Colon (tissue), 2 donors: ENCODE data around the gene RAPSN.
"Not testable (repeated sequence)": the region's sequence is repeated elsewhere in the genome, so short reads cannot be mapped to it uniquely, and the experiment has no call there.

ENCODE experiments used
- FAIRE-seq: peaks from 2 replicates; lab custom pipeline; 2012; peaks lifted over from hg19 to GRCh38; lab: Jason Lieb, UNC
- donor health status: control.
- donor health status: control.

RAPSN gene

DNA sequence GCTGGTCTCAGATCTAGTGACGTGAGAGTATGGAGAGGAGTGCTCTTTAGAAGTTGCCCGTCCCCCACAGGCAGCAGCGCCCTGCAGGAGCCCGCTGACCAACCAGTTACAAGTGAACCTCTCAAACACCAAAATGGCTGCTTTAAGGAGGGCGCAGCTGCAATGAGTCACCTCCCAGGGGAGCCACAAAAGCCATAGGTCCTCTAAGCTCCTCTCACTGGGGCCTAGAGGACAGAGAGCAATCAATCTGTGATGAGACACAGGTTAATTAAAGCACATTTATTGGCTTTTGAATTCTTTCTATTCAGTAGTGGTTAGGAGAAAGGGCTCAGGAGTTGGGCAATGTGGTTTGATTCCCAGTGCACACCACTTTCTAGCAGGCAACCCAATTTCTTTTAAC, 15.5 kb upstream of the RAPSN start:
- no peak for FAIRE-seq

DNA sequence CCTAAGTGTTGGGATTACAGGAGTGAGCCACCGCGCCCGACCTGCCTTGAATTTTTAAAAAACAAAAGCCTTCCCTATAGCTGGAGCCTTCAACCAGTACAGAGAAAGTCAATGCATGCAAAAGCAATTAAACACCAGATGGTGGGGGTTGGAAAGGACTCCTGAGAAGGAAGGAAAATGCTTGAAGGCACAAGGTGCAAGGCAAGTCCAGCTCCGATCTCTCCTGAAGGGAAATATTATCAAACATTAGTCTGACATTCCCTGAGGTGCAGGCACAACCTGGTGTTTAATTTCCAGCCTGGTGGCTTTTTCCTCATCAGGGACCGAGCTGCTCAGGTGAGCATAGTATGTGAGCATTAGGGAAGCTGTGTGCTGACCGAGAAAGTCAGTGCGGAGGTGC, 12.9 kb upstream of the RAPSN start:
- no peak for FAIRE-seq

DNA sequence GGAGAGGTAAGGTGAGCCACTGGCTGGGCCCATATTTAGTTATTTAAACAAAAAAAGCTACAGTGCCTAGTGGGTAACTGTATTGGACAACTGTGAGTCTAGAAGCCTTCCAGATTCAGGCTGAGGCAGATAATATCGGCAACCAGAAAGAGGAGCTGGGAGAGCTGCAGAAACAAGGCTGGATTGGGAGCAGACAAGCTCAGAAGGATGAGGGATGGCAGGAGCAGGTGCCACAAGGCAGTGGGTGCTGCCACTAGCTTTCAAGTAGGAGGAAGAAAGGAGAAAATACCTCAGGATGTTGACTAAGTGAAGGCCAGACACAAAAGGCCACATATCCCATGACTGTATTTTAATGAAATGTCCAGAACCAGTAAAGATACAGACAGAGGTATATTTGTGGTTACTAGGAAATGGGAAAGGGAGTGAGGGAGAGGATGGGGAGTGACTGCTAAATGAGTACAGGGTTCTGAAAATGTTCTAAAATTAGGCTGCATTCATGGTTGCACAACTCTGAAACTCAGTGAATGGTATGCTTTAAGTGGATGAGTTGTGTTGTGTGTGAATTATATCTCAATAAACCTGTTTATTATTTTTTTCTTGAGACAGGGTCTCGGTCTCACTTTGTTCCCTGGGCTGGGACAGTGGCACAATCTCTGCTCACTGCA, 11.8 kb upstream of the RAPSN start:
- no peak for FAIRE-seq

DNA sequence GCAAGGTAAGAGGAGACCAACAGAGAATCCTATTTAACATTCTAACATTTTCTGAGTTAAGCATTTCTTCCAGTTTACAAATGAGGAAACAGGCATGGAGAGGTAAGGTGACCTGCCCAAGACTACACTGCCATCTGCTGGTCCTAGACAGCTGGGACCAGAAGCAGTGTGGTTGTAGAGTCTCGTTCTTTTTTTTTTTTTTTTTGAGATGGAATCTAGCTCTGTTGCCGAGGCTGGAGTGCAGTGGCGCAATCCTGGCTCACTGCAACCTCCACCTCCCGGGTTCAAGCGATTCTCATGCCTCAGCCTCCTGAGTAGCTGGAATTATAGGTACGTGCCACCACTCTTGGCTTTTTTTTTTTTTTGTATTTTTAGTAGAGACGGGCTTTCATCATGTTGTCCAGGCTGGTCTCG, 5.3 kb upstream of the RAPSN start:
- FAIRE-seq: not testable (repeated sequence)

DNA sequence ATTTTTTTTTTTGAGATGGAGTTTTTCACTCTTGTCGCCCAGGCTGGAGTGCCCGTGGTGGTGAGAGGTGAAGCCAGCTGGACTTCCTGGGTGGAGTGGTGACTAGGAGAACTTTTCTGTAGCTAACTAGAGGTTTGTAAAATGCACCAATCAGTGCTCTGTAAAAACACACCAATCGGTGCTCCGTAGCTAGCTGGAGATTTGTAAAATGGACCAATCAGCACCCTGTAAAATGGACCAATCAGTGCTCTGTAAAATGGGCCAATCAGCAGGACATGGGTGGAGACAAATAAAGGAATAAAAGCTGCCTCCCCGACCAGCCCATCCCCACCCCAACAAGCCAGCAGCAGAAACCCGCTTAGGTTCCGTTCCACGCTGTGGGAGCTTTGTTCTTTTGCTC, 4.4 kb upstream of the RAPSN start:
- no peak for FAIRE-seq

DNA sequence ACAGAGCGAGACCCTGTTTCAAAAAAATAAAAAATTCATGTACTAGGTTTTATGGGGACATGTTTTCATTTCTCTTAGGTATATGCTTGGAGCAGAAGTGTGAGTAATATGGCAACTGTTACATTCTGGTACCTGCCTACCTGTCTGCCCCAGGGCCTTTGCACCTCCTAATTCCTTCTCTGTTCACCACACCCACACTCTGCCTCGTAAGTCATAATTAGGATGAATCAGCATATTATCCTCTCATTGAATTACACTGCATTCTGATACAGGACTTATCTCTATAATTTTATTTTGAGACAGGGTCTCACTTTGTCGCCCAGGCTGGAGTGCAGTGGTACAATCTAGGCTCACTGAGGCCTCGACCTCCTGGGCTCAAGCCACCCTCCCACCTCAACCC, 3.1 kb upstream of the RAPSN start:
- FAIRE-seq: no peak

DNA sequence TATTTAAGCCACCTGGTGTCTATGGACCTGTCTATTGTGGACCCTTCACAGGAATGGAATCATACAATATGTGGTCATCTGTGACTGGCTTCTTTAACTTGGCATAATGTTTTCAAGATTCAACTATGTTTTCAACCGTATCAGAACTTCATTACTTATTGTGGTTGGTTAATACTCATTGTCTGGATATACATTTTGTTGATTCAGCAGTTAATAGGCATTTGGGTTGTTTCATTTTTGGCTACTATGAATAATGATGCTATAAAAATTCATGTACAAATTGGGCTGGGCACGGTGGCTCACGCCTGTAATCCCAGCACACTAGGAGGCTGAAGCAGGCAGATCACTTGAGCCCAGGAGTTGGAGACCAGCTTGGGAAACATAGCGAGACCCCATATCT, 2.5 kb upstream of the RAPSN start:
- FAIRE-seq: no peak

DNA sequence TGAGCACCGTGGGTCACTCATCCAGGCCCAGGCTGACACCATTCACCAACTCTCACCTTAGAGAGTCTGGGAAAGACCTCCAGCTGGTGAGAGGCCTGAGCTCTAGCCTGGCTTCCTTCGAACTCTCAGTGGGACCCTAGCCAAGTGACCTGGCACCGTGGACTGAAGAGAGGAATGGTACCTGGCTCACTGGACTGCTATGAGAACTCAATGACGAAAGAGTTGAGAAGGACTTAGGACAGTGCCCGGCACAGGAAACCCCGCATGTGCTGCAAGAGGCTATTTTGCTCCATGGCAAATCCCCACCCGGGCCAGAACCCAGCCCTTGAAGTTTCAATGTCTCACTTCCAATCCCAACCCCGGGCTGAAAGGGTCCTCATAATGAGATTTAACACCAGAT, 605 bp upstream of the RAPSN start:
- no peak for FAIRE-seq

DNA sequence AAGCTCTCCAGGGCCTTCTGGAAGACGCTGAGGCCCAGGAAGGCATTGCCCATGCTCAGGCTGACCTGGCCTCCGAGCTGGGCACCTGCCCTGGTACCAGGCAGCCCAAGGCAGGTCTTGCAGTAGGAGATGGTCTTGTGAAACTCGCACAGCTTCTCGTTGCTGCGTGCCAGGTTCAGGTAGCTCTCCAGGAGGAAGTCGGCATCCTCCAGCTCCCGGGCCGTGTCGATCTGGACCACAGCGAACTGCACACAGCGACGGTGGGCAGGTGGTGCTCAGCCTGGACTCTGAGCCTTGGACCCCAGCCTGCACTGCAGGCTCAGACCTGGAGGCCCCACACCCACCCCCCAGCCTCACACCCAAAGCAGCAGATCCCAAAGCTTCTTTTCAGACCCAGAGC, 1.0 kb downstream of the RAPSN start:
- FAIRE-seq: no peak

DNA sequence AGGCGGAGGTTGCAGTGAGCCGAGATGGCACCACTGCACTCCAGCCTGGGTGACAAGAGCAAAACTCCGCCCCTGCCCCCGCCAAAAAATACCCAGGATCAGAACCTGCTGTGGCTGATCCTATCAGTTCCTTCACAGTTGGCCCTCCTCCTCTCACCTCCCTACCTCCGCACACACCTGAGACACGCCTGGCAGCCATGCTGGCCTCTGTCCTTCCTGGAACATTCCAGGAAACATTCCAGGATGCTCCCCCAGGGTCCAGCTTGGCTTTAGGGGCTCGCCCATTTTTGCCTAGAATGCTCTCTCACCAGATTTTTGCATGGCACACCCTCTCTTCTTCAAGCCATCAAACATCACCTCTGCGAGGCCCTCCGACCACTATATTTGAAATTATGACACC, 2.1 kb downstream of the RAPSN start:
- FAIRE-seq: no peak

DNA sequence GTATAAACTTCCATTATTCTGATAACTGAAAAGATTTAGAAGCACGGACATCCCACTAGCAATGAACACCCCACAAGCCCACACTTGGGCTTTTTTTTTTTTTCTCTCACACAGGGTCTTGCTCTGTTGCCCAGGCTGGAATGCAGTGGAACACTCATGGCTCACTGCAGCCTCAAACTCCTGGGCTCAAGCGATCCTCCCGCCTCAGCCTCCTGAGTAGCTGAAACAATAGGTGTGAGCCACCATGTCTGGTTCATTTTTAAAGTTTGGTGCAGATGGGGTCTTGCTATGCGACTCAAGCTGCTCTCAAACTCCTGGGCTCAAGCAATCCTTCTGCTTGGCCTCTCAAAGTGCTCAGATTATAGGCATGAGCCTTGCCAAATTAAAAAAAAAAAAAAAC, 3.1 kb downstream of the RAPSN start:
- FAIRE-seq: no peak

DNA sequence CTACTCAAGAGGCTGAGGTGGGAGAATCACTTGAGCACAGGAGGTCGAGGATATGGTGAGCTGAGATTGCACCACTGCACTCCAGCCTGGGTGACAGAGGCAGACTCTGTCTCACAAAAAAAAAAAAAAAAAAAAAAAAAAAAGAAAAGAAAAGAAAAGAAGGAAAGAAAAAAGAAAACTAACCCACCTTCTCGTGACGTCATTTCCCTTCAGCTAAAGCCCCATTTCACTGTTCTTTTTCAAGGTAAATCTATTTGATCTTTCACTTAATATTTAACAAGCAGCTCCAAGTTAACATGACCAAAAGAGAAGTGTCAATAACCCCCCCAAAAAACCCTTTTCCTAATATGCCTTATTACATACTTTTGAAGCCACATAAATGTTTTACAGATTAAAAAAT, 5.1 kb downstream of the RAPSN start:
- no peak for FAIRE-seq

DNA sequence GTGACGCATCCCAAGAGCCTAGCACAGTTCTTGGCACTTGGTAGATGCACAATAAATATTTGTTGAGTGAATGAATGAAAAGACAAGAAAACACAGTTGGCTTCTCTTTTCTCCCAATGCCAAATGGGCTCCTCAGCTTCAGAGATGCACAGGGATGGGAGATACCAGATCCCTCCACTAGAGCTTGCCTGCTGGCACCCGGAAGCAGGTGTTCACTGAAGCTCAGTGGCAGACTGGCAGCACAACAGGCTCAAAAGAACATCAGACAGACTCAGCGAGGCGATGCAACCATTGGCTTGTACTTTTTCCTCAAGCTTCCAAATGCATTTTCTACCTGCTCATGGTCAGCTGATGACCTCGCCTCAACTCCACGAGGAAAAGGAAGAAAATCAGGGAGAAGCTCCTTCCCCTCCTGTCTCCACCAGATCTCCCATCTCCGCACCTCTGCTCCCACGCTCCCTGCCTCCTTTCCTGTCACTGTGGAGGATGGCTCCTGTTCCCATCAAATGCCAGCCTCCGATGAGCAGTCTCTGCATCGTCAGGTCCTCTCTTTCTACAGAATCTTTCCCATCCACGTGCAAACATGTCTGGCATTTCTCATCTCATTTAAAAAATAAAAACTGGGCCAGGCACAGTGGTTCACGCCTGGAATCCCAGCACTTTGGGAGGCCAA, 5.8 kb downstream of the RAPSN start:
- FAIRE-seq: no peak

DNA sequence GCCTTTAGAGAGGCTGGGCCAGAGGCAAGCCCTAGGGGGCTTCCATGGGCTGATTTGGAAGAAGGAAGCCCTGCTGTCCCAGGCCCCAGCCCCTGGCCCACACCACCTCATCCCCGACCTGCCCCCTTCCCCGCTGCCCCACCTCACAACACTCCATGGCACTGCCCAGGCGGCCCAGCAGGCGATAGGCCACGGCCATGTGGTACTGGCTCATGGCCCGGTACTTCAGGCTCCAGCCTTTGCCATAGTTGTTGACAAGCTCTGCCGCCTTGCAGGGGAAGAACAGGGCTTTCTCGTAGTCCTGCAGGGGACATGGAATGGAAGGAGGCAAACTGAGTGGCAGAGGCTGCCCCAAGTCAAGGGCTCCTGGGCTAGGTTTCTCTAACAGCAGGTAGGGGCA, 6.4 kb downstream of the RAPSN start:
- no peak for FAIRE-seq

DNA sequence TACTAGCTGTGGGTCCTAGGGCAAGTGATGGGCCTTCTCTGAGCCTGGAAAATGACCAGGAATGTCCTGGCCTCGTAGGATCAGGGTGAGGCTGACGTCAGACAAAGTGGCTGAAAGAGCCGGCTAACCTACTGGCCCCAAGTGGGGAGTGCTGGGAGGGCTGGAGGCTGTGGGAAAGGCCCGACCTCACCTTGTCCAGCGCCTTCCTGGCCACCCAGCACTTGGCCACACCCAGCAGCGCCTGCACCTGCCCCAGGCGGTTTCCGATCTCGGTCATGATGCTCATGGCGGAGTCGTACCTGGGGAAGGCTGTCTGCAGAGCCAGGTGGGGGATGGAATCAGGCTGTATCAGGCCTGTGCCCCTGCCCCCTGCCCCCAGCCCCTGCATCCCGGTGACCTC, 7.5 kb downstream of the RAPSN start:
- FAIRE-seq: no peak

DNA sequence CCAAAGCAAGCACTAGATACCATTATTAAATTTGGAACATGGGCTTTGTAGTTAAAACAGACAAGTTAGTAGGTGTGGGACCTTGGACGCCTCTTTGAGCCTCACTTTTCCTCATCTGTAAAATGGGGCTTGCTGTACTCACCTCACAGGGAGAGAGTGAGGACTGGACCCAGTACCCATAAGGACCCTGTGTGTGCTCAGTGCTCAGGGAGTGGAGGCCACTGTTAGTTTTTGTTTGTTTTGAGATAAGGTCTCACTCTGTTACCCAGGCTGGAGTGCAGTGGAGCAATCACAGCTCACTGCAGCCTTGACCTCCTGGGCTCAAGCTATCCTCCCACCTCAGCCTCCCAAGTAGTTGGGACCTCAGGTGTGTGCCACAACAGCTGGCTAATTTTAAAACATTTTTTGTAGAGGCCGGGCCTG, 8.9 kb downstream of the RAPSN start:
- no peak for FAIRE-seq

DNA sequence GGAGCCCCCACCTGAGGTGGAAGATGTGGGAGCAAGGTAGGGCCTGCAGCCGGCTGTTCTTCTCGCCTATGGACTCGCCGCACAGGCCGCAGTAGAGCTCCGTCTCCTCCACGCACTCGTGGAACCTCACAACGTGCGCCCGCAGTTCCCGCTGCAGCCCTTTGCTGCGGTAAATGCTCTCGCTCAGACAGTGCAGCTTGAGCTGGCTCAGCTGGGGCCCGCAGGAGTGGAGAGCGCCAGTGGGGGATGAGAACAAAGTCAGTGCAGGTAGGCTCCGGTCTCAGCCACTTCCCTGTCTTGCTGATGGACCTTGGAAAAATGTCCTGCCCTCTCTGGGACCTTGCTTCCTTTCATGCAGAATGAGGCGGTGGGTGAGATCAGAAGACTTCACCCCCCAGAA, 10.2 kb downstream of the RAPSN start:
- FAIRE-seq: no peak

DNA sequence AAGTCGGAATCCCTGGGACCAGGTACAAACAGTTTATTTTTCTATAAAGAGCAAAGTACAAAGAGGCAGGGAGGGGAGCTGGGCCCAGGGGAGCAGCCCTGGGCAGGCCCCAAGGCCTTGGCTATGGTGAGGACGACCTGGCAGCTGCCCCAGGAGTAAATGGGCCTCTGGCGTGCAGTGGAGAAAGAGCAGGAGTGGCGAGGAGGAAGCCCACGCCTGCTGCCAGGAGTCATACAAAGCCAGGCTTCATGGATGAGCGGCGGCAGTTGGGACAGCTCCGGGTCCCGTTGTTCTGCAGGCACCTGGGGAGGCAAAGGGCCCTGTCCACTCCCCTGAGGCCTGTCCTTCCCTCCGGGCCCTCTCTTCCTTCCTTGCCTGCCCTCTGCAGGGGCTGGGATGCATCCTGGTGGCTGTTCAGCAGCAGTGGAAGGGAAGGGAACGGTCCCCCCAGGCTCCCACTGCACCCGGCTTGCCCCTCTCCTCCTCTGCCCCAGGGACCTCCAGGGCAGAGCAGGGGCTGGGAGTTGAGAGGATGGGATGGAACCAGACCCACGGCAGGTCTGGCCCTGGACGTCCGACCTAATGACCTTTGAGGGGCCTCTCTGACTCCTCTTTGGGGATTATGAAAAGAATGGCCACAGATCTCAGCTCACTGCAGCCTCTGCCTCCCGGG, 11.1 kb downstream of the RAPSN start:
- FAIRE-seq: no peak

DNA sequence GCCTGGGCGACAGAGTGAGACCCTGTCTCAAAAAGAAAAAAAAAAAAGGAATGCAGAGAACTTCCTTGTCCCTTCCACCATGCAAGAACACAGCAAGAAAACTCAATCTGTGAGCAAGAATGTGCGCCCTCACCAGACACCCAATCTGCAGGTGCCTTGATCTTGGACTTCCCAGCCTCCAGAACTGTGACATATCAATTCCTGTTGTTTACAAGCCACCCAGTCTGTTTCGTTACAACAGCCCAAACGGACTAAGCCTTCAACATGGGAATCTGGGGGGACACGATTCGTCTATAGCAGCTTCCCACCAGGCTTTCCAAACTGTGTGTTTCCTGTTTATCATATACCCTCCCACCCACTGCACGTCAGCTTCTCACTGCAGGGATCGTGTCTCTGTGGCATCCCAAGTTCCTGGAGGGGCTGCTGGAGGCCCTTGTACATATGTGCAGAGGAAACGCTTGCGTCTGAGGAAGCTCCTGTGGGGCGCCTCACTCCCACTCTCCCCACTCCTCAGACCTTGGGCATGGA, 11.7 kb downstream of the RAPSN start:
- FAIRE-seq: no peak

DNA sequence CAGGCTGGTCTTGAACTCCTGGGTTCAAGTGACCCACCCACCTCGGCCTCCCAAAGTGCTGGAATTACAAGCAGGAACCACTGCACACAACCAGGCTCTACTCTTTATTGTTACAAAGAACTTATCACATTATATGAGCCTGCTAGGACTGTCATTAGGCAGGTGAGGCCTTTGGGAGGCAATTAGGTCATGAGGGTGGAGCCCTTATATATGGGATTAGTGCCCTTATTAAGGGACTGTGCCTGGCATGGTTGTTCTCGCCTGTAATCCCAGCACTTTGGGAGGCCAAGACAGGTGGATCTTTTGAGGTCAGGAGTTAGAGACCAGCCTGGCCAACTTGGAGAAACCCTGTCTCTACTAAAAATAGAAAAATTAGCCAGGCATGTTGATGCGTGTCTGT, 12.2 kb downstream of the RAPSN start:
- no peak for FAIRE-seq

DNA sequence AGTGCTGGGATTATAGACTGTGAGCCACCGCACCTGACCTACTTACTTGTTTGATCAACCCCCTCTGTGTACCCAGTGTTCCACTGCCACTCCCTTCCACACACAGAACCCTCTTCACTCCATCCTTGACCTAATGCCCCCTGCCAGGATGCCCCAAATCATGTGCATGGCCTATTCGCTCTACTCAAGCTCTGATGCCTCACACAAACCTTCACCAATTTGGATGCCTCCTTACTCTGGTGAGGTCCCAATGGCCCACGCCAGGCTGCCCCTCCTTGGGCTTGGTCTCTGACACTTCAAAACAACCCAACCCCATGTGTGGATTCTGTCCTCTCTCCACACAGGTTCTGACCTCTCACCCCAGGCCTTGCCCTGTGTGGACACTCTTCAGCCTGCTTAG, 13.2 kb downstream of the RAPSN start:
- no peak for FAIRE-seq

DNA sequence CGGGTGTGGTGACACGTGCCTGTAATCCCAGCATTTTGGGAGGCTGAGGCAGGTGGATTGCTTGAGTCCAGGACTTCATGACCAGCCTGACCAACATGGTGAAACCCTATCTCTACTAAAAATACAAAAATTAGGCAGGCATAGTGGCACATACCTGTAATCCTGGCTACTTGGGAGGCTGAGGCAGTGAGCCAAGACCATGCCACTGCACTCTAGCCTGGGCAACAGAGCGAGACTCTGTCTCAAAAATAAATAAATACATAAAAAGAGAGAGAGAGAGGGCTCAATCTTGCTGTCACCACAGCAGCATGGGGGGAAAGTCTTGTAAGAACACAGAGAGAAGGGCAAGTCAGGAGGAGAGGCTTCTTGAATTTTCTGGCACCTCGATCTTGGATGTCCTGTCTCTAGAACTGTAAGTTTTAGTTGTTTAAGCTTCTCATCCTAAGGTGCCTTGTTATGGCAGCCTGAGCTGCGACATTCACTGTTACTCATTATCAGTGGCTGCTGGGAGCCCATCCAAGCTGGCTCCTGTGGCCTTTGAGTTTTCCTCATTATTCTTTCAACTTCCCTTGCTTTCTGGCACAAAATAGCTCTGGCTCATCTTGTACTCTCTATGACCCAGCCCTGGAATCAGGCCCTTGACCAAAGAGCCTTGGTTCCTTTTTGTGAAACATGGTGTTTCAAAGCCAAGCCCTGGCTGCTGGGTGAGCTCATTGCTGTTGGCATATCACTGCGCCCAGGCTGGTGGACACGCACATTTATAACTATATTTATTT, 14.7 kb downstream of the RAPSN start:
- FAIRE-seq: no peak

DNA sequence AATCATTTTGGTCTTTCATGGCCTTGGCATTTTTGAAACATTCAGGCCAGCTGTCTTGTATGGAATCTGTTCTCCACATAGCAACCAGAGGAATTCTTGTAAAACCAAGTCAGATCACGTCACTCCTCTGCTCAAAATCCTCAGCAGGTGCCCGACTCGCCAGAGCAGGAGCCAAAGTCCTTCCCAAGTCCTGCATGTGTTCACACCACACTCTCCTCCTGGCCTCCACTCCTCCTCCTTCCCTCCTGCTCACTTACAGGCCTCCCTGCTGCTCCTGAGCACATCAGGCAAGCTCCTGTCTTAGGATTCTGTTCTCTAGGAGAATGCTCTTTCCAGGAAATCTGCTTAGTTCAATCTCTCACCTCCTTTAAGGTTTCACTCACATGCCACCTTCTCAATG, 15.8 kb downstream of the RAPSN start:
- FAIRE-seq: no peak
